ENCODE data around the gene PXN. TPM values are rescaled to one million over a fixed set of nuclear protein-coding genes. Genes with fewer than 3 reads are reported as not detected.
A peak's percentile ranks its signal among the peaks of the same experiment; 100 is the strongest.

Gene PXN
- total RNA-seq, 1 donor from 2014 or later, result 54.5 TPM

DNA sequence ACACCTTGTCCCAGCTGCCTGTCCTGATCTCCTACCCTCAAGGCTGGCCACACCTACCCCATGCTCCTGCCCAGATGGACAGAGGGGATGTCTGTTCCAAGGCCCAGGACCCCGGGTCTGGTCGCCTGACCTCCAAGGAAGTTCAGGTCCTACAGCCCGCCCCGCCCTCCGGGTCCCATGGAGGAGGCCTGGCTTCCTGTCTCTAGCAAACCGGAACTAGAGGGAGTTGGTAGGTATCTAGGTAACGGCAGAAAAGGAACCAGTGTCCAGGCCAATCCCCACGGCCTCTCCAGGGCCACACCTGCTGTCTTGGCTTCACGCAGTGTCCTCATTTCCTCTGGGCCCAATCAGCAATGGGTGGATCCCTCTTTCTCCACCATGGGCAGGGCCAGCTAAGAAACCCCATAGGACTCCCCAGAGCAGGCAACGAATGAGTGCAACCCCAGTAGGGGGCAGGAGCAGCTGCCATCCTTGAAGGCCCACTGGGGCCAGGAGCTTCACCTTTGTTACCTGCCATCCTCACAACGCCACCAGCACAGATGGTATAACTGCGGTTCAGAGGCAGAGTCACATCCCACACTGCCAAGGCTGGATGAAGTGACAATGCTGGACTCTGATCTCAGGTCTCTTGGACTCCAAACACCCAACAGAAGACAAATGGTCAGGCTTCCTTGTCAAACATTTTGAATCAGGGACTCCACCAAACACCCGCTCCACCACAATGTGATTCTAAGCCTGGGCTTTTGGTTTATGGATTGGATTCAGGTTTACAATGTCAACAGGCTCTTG, 39.5 kb downstream of the PXN start:
- Mint-ChIP-seq H3K9me3 (no peaks in the 10 kb centered on the region), H3K36me3 (ENCODE audit: low read depth) (peaks cover 4% of the 10 kb centered on the region), H3K27me3 (ENCODE audit: low read depth) (no peaks in the 10 kb centered on the region), H3K27ac (ENCODE audit: unreplicated experiment) (no peak overlapping the region), H3K4me3 (no peak overlapping the region), H3K4me1 (peaks cover 54% of the 10 kb centered on the region)
- TF ChIP-seq, protein P1, sequence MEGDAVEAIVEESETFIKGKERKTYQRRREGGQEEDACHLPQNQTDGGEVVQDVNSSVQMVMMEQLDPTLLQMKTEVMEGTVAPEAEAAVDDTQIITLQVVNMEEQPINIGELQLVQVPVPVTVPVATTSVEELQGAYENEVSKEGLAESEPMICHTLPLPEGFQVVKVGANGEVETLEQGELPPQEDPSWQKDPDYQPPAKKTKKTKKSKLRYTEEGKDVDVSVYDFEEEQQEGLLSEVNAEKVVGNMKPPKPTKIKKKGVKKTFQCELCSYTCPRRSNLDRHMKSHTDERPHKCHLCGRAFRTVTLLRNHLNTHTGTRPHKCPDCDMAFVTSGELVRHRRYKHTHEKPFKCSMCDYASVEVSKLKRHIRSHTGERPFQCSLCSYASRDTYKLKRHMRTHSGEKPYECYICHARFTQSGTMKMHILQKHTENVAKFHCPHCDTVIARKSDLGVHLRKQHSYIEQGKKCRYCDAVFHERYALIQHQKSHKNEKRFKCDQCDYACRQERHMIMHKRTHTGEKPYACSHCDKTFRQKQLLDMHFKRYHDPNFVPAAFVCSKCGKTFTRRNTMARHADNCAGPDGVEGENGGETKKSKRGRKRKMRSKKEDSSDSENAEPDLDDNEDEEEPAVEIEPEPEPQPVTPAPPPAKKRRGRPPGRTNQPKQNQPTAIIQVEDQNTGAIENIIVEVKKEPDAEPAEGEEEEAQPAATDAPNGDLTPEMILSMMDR (conservative IDR thresholded peaks at IDR 0.05), result no peak
- DNase-seq (ENCODE audit: low read depth, low spot score), result no peak

DNA sequence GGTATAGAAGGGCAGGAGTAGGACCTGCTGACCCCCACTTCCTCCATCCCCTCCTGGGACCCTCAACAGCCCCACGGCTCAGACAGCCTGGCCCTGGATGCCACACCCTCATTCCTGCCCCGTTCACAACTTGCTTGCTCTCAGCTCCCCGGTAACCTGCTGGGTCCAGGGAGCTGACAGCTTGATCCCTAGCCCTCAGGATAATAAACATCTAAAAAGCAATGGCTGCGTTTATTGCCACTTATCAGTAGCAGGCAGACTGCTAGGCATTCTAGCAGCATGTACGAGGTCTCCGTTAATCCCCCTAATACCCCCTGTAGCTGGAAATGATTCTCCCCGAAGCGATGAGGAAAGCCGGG, 40.4 kb downstream of the PXN start:
- Mint-ChIP-seq H3K4me1 (peaks cover 54% of the 10 kb centered on the region), H3K36me3 (ENCODE audit: low read depth) (peaks cover 7% of the 10 kb centered on the region), H3K27me3 (ENCODE audit: low read depth) (no peaks in the 10 kb centered on the region), H3K9me3 (no peaks in the 10 kb centered on the region), H3K27ac (ENCODE audit: unreplicated experiment) (no peak overlapping the region), H3K4me3 (peak overlapping the region; percentile 33)
- TF ChIP-seq, protein P1 (conservative IDR thresholded peaks at IDR 0.05), result no peak
- no peak for DNase-seq (ENCODE audit: low read depth, low spot score)

DNA sequence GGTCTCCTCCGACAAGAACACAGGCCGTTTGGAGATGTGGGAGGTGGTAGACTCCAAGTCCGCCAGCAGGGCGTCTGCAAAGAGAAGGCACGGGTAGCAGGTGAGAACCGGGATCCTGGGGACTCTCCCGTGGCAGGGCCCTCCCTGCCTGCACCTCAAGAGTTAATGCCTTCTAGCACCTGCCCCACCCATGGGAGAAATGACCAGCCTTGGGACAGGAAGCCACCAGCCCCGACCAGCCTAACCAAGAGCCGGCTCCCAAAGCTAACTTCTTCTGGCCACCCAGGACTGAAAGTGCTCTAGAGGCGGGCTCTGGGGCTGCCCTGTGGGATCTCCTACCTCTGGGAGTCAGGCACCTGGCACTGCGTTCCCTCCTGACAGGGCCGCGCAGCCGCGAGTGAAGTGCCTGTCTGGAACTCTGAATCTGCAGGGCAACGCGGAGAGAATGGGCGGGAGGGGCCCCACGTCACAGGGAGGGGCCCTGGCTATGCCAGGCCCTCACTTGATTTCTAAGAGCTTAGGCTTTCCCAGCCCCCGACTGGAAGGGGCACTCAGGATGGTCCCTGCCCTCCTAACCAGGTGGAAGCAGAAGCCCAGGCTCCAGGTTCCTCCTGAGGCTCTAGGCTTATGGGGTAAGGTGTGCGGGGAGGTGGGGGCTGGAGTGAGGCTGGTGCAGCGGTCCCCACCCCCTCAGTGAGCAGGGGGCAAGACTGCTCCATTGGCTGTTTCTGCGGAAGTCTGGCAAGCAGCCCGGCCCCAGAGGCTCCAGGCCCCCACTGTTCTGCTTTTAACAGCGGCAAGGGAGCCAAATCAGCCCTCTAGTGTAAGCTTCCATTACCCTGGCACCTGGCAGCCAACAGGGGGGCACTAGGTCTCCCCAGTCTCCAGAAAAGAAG, 41.0 kb downstream of the PXN start:
- H3K36me3 Mint-ChIP-seq (ENCODE audit: low read depth), result peaks cover 7% of the 10 kb centered on the region

DNA sequence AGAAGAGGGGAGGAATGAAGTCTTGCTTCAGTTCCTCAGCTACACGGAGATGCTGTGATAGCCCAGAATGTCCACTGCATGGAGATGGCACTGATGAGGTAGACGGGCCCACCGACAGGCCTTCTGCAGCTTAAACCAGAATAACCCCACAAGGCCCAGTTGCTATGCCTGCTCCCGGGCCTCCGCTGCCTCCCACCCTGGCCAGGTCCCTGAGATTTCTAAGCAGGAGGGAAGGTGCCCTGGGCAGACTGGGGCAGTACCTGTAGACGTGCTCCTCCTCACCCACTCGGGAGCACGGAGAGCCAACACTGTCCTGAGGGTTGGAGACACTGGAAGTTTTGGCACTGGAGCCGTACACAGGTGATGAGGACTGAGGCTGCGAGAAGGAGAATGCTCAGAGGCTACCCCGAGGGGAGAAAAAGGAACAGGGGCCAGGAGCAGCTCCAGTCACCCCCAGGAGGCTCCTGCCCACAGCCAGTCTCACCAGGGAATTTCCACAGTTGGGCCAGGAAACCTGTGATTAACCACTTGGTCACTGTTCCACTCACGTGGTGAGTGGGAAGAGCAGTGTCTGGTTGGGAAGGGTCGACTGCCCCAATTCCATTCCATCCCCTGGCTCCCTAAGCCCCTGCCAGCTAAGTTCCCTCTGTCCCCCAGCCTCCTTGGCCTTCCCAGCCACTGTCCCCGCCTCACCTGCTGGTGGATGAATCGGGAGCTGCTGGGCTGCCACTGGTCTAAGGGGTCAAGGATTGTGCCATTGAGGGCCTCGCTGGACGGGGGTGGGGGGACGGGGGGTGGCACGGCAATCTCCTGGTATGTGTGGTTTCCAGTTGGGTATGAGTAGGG, 41.8 kb downstream of the PXN start:
- TF ChIP-seq, protein P1 (conservative IDR thresholded peaks at IDR 0.05), result no peak
- H3K27me3 Mint-ChIP-seq (ENCODE audit: low read depth), result no peaks in the 10 kb centered on the region
- peaks cover 45% of the 10 kb centered on the region for H3K4me1 Mint-ChIP-seq
- DNase-seq (ENCODE audit: low read depth, low spot score), result no peak
- peak overlapping the region; percentile 23 for H3K4me3 Mint-ChIP-seq
- peak overlapping the region; percentile 92 for H3K27ac Mint-ChIP-seq (ENCODE audit: unreplicated experiment)
- no peaks in the 10 kb centered on the region for H3K9me3 Mint-ChIP-seq
- H3K36me3 Mint-ChIP-seq (ENCODE audit: low read depth), result peaks cover 7% of the 10 kb centered on the region

More for the DNA sequence above, 41.0 kb downstream of the PXN start:
- peaks cover 54% of the 10 kb centered on the region for H3K4me1 Mint-ChIP-seq
- TF ChIP-seq, protein P1 (conservative IDR thresholded peaks at IDR 0.05), result no peak
- H3K27ac Mint-ChIP-seq (ENCODE audit: unreplicated experiment), result no peak overlapping the region
- peak overlapping the region; percentile 54 for H3K4me3 Mint-ChIP-seq
- H3K27me3 Mint-ChIP-seq (ENCODE audit: low read depth), result no peaks in the 10 kb centered on the region
- no peaks in the 10 kb centered on the region for H3K9me3 Mint-ChIP-seq
- no peak for DNase-seq (ENCODE audit: low read depth, low spot score)

DNA sequence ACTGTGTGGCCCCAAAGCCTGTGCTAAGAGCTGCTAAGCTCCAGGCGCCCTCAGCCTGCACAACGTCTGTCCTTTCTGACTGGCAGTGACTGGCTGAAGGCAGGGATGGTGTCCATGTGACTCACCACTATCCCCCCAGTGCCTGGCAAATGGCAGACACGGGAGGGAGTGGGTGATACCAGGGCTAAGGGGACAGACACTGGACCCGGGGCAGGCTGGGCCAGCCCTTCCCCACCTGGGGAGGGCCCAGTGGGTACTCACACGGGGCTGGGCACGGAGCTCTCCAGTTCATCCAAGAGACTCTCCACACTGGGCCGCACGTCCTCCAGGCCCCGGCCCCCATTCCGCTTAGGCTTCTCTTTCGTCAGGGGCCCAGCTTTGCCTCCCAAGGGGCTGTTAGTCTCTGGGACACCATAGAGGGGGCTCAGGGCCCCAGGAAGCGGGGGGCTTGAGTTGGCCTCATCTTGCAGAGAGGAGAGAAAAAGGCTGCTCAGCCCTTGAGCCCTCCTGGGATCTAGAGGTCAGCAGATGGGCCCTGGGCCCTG, 43.2 kb downstream of the PXN start:
- no peak for DNase-seq (ENCODE audit: low read depth, low spot score)
- TF ChIP-seq, protein P1 (conservative IDR thresholded peaks at IDR 0.05), result no peak
- no peak overlapping the region for H3K4me3 Mint-ChIP-seq
- peak overlapping the region; percentile 92 for H3K27ac Mint-ChIP-seq (ENCODE audit: unreplicated experiment)
- peaks cover 36% of the 10 kb centered on the region for H3K4me1 Mint-ChIP-seq
- no peaks in the 10 kb centered on the region for H3K9me3 Mint-ChIP-seq
- peaks cover 7% of the 10 kb centered on the region for H3K36me3 Mint-ChIP-seq (ENCODE audit: low read depth)
- no peaks in the 10 kb centered on the region for H3K27me3 Mint-ChIP-seq (ENCODE audit: low read depth)

Measured in neural crest cell (in vitro differentiated cells).